GM21825 (cell line): ENCODE data around the gene SPEM1.
A peak's percentile ranks its signal among the peaks of the same experiment; 100 is the strongest.

ENCODE experiments used
- ATAC-seq: cut with Tn5 transposase; IDR thresholded peaks from one replicate; pipeline ENCODE4 v1.9.1; 2021; ENCODE audit warnings: mild to moderate bottlenecking, moderate library complexity; ENCODE audit not compliant: unreplicated experiment

Gene SPEM1

DNA sequence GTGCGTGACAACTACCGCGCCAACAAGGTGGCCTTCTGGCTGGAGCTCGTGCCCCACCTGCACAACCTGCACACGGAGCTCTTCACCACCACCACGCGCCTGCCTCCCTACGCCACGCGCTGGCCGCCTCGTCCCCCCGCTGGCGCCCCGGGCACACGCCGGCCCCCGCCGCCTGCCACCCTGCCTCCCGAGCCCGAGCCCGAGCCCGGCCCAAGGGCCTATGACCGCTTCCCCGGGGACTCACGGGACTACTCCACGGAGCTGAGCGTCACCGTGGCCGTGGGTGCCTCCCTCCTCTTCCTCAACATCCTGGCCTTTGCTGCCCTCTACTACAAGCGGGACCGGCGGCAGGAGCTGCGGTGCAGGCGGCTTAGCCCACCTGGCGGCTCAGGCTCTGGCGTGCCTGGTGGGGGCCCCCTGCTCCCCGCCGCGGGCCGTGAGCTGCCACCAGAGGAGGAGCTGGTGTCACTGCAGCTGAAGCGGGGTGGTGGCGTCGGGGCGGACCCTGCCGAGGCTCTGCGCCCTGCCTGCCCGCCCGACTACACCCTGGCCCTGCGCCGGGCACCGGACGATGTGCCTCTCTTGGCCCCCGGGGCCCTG, 3.0 kb upstream of the SPEM1 start:
- ATAC-seq = no peak

DNA sequence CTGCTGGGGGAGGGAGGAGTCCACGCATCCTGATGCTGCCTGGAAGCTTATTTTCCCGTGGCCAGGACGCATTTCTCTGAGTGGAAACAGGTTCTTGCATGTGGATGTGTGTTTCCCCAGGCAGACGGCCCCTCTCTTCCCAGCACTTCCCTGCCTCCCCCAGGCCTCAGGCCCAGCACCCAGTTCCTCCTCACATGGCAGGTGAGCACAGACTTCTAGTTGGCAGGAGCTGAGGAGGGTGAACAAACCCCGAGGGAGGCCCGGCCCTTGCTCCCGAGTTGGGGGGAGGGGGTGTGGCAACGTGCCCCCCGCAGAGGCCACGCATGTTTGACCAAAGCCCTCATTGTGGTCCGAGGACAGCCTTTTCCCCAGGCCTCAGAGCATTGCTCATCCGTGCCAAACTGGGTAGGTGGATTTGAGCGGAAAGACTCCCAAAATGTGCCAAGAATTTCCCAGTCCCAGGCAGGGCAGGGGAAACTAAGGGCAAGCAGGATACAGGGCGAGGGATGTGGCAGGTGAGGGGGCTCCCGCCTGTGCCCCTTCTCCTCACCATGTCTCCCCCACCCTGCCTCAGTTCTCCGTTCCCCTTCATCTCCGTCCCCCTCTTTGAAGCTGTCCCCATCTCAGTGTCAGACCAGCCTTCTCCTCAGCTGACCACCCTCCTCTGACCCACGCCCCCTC, 1.5 kb upstream of the SPEM1 start:
- no peak for ATAC-seq

DNA sequence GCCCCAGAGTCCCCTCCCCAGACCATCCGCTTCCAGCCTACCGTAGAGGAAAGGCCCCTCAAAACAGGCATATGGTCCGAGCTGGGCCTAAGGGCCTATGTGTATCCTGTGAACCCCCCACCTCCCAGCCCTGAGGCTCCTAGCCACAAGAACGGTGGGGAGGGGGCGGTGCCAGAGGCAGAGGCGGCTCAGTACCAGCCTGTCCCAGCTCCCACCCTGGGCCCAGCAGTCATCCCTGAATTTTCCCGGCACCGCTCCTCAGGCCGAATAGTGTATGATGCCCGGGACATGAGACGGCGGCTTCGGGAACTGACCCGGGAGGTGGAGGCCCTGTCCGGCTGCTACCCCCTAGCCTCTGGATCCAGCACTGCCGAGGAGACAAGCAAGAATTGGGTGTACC, 1.1 kb downstream of the SPEM1 start:
- ATAC-seq = no peak

DNA sequence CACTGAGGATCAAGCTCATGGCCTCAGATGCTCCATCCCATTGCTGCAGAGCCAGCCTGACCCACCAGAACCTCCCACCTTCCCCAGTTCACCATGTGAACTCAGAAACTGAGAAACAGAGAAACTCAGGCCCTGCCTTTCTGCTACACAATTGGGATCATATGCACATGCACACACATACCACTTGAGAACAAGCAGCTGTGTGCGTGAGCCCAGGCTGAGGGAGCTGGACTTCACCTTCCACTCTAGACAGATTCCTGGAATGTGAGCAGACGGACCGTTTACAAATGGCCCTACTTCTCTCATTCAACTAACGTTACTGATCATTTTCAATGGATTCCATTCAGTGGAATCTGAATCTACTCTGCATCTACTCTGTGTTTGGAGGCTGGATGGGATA, 3.6 kb downstream of the SPEM1 start:
- ATAC-seq = no peak

DNA sequence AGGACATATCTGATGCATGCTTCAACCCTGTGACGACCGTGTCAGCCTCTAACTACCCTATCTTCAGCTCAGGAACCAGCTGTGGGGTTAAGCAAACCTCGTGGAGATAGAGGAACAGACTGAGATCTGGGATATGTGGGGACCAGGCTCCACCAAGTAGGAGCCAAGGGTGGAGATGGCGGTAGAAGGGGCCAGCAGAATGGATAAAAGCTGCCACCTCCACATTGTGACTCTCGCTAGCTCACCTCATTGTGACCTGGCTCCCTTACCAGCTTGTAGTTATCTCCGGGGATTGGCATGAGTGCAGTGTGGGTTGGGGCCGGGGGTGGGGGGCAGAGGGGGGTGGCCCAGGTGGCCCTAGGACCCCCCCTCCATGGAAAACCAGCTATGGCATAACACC, 5.2 kb downstream of the SPEM1 start, which contains the start of gene SPEM2:
TSS of gene SPEM2 (plus strand) at position 301 of the 400 bp plus-strand sequence. CDS start at position 374, 73 bp downstream.
- no peak for ATAC-seq

DNA sequence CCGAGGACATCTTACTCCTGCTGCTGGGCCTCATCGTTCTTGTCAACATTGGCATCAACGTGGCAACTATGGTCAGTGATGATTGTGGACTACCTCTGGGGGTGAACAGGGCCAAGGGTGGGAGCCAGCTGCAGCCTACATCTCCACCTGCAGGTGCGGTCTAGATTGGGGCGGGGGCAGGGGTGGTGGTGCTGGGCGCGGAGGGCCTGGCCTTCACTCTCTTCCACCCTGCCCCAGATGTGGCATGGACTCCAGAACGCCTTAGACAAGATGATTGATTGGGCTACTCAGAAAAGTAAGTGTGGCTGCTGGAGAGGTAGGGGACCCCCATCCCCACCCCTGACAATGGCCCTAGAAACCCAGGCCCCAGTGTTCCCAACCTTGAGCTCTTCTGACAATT, 5.6 kb downstream of the SPEM1 start:
- ATAC-seq = no peak

DNA sequence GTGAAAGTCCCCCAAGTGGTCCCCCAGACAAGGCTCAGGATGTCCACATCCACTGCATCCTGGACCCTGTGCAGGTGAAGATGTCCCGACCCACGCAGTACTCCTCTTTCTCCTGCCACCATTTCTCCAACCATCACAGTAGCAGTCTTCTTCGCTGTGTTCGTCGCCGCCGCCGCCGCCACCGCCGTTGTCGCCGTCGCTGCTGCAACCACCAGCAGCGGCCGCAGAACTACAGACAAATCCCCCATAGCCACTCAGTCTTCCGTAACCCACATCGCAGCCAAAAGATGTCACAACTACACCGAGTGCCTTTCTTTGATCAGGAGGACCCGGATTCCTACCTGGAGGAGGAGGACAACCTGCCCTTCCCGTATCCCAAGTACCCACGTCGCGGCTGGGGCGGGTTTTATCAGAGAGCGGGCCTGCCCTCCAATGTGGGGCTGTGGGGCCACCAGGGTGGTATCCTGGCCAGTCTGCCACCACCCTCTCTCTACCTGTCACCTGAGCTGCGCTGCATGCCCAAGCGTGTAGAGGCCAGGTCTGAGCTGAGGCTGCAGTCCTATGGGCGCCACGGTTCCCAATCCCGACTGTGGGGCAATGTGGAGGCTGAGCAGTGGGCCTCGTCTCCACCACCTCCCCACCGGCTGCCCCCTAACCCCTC, 6.2 kb downstream of the SPEM1 start:
- no peak for ATAC-seq

DNA sequence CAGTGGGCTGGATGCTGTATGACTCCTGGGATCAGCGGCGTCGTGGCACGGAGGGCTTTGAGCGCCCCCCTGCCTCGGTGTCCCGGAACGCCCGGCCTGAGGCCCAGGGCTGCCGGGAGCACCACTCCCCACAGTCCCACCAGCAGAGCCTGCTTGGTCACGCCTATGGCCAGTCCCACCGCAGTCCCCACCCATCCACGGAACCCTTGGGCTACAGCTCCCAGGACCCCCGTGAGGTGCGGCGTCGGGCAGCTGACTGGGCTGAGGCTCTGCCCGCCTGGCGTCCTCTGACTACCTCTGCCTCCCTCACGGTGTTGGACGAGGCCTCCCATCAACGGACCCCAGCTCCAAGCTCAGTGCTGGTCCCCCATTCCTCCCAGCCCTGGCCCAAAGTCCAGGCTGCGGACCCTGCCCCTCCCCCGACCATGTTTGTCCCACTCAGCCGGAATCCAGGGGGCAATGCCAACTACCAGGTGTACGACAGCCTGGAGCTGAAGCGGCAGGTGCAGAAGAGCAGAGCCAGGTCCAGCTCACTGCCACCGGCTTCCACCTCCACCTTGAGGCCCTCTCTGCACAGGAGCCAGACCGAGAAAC, 6.9 kb downstream of the SPEM1 start:
- no peak for ATAC-seq

DNA sequence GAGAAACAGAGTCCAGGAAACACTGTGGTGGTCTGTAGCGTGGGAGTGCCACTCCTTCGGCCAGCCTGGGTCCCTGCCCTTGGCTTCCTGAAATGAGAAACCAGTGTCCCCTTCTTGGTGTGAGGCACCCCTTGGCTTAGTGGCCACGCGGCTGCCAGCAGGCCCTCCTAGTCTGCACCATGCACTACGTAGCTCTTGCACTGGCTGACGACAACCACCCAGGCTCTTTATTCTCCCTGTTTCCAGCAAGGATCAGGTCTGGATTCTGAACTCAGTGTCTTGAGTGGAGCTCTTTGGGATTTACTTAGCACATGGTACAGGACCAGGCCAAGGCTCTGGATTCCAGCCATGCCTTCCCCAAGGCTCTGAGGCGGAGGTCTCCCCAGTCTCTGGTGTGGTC, 7.4 kb downstream of the SPEM1 start:
- no peak for ATAC-seq

DNA sequence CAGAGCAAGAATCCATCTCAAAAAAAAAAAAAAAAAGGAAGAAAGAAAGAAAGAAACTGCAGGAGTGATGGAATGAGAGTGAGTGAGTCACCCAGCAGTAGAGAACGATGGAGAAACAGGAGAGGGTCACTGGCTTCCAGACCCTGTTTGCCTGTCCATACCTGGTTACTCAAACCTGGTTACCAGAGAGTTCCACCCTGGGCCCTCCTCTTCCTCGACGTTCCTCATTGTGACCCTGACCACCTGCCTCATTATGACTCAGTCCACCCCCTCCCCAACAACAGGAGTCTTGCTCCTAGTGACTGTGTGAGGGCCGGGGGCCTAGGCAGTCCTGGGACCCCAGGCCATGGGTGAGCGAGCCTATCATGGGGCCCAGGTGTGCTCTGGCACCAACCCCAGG, 8.4 kb downstream of the SPEM1 start, which contains the start of gene SPEM3:
TSS of gene SPEM3 (plus strand) at position 301 of the 400 bp plus-strand sequence. CDS start at position 347, 46 bp downstream.
- no peak for ATAC-seq

DNA sequence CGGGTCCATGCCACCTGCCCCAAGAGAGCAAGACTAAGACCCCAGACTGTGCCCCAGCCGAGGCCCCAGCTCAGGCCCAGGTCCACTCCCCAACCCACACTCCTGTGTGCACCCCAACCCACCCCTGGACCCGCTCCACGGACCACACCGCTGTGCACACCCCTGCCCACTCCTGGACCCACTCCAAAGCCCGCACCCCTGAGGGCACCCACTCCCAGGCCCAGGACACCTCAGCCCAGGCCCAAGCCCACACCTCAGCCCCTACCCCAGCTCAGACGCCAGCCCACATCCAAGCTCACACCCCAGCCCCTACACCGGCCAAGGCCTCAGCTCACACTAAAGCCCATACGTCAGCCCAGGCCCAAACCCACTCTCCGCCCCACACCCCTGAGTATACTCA, 9.6 kb downstream of the SPEM1 start:
- no peak for ATAC-seq

DNA sequence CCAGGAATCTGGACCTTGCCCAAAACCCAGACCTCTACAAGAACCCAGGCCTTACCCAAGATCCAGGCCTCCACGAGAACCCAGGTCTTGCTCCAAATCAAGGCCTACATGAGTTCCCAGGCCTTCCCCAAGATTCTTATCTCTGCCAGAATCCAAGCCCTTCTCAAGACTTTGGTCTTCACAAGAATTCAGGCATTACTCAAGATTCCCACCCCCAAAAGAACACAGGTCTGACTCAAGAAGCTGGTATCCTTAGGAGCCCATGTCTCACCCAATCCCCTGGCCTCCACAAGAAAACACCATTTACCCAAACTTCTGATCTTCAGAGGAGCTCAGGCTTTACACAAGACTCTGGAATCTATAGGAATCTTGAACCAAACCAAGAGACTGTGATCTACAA, 11.1 kb downstream of the SPEM1 start:
- no peak for ATAC-seq

DNA sequence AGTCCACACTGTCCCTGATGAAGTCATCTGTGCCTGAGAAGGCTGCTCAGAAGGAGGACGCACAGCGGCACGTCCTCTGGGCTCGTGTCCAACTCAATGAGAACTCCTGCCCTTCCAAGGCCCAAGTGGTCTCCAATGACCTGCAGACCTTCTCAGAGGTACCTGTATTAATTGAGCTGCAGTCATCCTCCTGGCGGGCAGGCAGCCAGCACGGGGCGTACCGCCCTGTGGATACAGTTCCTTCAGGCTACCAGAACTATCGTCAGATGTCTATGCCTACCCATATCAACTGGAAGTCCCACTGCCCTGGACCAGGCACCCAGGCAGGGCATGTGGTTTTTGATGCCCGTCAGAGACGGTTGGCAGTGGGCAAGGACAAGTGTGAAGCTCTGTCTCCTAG, 12.2 kb downstream of the SPEM1 start:
- ATAC-seq = no peak

DNA sequence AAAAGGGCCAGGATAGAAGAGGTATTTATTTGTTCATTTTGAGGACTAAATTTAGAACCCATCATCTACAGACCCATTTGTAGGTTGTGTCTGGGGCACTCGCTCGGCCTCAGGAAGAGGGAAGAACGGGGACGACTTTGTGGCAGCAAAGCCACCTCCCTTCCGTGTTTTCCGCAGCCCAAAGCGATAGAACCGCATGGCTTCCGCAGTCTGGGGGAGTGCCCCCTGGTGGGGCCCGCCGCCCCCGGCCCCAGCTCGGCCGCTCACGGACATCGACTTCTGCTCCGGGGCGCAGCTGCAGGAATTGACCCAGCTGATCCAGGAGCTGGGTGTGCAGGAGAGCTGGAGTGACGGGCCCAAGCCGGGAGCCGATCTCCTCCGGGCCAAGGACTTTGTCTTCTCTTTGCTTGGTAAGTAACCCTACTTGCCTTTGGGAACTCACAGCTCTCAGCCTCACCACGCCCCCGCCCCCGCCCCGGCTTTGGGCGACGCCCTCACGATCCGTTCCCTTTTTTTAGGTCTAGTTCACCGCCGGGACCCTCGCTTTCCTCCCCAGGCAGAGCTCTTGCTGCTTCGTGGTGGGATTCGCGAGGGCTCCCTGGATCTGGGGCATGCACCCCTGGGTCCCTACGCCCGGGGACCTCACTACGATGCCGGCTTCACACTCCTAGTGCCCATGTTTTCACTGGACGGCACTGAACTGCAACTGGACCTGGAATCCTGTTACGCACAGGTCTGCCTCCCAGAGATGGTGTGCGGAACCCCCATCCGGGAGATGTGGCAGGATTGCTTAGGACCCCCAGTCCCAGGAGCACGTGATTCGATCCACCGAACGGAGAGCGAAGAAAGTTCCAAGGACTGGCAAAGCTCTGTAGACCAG, 15.8 kb downstream of the SPEM1 start:
- peak; percentile 17 for ATAC-seq

DNA sequence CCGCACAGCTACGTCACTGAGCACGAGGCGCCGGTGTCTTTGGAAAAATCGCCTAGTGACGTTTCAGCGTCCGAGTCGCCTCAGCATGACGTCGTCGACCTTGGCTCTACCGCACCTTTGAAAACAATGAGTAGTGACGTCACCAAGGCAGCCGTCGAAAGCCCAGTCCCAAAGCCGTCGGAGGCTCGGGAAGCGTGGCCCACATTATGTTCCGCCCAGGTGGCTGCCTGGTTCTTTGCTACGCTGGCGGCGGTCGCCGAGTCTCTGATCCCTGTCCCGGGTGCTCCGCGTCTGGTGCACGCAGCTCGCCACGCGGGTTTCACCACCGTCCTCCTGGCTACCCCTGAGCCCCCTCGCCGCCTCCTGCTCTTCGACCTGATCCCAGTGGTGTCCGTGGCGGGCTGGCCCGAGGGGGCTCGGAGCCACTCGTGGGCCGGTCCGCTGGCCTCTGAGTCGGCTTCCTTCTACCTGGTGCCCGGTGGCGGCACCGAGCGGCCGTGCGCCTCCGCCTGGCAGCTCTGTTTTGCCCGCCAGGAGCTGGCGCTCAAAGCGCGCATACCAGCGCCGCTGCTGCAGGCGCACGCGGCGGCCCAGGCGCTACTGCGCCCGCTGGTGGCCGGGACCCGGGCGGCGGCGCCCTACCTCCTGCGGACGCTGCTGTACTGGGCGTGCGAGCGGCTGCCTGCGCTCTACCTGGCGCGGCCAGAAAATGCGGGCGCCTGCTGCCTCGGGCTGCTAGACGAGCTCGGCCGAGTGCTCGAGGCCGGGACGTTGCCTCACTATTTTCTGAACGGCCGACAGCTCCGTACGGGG, 16.6 kb downstream of the SPEM1 start:
- ATAC-seq = peak; percentile 28

DNA sequence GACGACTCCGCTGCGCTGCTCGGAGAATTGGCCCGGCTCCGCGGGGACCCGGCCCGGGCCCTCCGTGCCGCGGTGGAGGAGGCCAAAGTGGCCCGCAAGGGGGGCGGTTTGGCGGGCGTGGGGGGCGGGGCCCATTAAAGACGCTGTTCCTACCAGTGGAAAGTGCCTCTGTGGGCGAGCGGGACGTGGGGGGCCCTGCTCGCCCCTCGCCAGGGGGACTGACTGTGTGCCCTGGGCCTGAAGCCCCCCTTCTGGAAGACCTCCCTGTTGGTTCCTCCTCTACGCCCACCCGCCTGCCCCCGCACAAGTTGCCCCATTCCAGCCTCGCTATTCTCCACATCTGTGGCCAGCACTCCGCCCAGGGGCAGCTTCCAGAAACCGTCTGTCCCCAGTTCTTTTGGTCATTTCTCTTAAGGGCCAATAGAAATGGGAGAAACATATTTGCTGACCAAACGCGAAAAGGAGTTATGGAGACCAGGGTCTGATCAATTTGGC, 17.3 kb downstream of the SPEM1 start:
- ATAC-seq = no peak

DNA sequence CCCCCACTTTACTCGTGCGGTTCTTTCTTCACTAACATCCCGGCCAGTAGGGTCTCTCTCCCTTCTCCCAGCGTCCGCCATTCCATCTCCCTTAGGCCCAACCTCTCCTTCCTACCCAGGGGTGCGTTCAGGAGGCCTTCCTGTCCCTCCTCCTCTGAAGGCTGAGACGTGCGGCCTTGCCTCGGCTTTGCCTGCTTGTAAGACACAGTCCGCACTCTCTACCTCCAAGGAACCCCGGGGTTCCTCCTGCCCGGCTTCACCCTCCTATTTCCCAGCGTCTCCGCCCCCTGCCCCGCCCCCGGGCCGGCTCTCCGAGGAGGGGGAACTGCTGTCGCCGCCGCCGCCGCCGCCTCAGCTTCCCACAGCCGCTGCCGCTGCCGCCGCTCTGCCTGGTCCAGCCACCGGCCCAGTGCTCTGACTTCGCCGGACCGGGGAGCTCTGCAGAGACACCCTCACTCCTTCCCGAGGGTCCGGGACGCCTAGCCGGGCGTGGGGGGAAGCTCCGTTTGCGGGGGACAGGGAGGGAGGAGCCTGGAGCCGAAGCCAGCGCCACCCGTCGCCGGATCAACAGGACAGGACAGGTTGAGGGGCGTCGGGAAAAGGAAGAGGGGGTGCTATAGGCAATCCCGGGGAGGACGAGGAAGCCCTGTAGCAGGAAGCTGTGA, 18.0 kb downstream of the SPEM1 start:
- ATAC-seq = no peak

DNA sequence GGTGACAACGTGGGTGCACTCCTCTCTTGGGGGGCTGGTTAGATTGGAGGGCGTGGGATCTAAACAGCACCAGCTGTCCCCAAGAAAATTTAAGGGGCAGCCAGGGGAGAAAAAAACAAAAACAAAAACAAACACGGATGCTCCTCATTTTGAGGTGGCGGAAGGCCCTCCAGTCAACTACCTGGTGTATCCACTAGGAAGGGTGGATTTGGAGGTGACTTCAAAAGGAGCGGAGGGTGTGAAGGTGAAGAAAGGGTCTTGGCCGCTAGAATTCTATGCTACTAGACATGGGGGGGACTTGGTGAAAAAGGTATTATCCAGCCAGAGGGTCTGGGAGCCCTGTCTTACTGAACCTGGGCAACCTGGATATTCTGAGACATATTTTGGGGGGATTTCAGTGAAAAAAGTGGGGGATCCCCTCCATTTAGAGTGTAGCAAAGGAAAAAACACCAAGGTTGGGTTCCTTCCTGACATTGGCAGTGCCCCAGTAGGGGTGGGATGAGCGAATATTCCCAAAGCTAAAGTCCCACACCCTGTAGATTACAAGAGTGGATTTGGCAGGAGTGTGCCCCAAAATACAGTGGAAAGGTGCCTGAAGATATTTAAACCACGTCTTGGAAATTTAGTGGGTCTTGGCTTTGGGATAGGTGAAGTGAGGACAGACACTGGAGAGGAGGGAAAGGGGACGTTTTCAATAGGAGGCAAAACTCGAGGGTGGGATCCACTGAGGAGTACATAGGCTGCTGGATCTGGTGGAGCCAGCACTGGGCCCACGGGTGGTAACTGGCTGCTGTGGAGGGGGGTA, 18.7 kb downstream of the SPEM1 start:
- no peak for ATAC-seq
